ENCODE data around the gene CEP83.

- TF ChIP-seq CTCF (IDR thresholded peaks at IDR 0.05) (no peak), POLR2A (IDR thresholded peaks at IDR 0.05) (no peak), EP300 (IDR thresholded peaks at IDR 0.05) (no peak)
Observed at GRCh38 chr12:94269316-94269999, 190.2 kb downstream of the CEP83 start.
